GM18861 (cell line): ENCODE results near the gene TMEM140.
"Not testable (repeated sequence)": the region's sequence is repeated elsewhere in the genome, so short reads cannot be mapped to it uniquely, and the experiment has no call there.

Experiments used
- ATAC-seq: cut with Tn5 transposase; IDR thresholded peaks from one replicate; pipeline ENCODE4 v1.9.1; 2021; ENCODE audit not compliant: unreplicated experiment

Gene TMEM140

DNA sequence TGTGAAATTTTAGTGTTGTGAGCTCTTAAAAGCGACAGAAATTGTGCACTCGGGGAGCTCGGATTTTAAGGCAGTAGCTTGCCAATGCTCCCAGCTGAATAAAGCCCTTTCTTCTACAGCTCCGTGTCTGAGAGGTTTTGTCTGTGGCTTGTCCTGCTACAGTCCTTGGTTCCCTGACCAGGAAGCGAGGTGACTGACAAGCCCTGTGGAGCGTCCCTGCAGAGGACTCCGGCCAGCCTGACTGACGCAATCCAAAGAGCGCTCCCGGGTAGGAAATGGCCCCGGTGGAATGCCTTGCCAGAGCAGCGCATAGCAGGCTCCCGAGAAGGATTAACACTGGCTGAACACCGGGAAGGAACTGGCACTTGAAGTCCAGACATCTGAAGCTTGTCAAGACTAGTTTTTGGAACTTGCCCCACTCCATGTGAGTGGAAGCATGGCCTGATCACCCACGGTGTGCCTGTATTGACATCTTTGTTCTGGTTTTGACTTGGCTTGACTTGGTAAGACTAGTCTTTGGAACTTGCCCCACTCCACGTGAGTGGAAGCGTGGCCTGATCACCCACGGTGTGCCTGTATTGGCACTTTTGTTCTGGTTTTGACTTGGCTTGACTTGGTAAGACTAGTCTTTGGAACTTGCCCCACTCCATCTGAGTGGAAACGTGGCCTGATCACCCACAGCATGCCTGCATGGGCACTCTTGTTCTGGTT lies 23.9 kb downstream of the TMEM140 start:
- not testable (repeated sequence) for ATAC-seq

DNA sequence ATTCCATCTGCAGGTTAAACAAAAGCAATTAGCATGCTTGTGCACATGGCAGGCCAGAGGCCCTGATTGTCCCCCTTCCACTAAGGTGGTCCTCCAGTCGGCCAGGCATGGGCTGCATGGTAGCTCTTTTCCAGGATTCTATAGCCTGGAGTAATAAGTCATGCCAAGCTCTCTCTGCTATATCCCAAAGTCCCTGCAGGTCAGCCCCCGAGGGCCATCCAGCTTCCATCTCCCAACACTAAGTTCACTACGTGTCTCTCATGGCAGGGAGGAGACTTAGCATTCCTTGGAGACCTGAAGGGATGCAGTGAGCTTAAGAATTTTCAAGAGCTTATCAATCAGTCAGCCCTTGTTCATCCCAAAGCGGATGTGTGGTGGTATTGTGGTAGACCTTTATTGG lies 26.0 kb downstream of the TMEM140 start:
- not testable (repeated sequence) for ATAC-seq

DNA sequence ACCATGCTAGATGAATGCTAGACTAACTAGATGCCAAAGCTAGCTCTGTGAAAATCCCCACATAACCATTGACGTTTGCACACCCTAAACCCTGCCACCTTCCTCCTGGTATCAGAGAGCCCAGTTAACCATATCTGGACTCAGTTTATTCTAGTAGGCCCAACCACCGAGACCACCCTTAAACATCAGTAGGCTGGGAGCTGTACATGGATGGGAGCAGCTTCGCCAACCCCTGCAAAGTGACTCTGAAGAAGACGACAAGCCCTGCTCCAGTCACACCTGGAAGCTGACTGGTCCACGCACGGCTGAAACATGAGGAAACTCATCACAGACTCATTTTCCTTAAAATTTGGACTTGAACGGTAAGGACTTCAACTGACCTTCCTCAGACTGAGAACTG lies 27.1 kb downstream of the TMEM140 start:
- no peak for ATAC-seq

DNA sequence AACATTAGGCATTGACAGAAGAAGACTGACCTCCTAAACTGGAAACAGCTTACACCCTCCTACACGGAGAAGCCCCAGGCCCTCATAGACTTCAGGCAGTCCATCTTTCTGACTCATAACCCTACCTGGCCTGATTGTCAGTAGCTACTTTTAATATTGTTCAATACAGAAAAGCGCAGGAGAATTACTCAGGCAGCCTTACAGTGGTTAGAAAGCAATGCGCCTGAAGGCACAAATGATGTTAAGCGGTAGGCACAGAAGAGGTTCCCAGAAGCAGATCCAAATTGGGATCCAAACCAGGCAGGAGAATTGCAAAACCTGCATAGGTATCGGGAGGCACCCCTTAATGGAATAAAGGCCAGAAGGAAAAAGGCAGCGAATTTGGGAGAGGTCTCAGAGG lies 28.1 kb downstream of the TMEM140 start:
- ATAC-seq, result no peak

DNA sequence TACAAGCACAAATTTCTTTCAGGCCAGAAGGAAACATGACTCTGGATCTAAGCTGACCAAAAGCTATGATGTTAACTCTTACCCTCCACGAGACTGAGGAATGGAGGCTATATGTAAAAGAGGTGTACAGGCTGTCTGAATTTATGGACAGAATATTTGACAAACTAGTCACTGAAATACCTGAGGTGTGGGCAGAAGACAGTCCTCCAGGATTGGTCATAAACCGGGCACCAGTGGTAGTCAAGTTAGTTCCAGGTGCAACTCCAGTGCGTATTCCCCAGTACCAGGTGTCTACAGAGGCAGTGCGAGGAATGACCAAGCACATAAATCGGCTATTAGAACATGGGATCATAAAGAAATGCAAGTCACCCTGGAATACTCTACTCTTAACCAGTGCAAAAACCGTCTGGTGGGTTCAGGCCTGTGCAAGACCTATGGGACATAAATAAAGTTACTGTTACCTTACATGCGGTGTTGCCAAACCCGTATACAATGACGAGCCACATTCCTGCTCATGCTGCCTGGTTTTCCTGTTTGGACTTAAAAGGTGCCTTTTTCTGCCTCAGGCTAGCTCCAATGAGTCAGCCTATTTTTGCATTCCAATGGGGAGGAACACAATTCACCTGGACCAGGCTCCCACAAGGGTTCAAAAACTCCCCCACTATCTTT lies 29.3 kb downstream of the TMEM140 start:
- ATAC-seq, result no peak

DNA sequence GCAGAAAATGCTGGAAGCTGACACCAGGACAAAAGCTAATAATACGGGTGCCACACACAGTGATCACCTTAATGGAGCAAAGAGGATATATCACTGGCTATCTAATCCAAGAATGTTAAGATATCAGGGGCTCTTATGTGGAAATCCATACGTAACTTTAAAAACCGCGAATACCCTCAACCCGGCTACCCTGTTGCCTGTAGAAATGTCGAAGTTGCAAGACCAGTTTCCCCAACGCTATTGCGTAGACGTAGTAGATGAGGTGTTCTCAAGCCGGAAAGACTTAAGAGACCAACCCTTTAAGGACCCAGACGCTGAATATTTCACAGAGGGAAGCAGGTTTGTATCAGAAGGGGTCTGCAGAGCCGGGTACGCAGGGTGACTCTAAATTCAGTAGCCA lies 30.5 kb downstream of the TMEM140 start:
- no peak for ATAC-seq

DNA sequence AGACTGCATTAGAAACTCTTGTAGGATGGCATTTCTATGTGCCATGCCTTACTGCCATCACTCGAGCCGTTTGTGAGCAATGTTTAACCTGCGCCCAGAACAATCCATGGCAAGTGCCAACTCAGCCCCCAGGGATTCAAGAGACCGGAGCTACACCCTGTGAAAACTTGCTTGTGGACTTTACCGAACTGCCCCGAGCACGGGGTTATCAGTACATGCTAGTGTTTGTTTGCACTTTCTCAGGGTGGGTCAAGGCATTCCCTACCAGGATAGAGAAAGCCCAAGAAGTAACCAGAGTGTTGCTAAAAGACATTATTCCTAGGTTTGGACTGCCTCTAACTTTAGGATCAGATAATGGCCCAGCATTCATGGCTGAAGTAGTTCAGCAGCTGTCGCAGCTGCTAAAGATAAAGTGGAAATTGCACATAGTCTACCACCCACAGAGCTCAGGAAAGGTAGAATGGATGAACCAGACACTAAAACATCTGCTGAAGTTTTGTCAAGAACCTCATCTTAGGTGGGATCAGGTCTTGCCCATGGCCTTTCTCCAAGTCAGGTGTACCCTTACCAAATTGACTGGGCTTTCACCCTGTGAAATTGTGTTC lies 31.6 kb downstream of the TMEM140 start:
- no peak for ATAC-seq

DNA sequence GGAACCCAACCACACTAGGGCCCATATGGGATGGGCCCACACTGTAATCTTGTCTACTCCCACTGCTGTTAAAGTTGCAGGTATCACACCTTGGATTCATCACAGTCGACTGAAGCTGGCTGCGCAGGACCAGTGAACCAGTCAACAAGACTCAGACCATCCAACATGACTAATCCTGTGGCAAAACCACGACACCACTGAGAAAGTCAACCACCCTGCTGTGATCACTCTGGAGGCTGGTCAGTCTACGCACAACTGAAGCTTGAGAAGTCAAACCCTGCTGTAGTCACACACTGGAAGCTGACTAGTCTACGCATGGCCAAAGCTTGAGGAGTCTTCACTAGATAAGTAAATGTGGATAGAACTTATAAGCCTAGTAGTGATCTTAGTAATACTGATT lies 32.2 kb downstream of the TMEM140 start:
- ATAC-seq, result no peak

DNA sequence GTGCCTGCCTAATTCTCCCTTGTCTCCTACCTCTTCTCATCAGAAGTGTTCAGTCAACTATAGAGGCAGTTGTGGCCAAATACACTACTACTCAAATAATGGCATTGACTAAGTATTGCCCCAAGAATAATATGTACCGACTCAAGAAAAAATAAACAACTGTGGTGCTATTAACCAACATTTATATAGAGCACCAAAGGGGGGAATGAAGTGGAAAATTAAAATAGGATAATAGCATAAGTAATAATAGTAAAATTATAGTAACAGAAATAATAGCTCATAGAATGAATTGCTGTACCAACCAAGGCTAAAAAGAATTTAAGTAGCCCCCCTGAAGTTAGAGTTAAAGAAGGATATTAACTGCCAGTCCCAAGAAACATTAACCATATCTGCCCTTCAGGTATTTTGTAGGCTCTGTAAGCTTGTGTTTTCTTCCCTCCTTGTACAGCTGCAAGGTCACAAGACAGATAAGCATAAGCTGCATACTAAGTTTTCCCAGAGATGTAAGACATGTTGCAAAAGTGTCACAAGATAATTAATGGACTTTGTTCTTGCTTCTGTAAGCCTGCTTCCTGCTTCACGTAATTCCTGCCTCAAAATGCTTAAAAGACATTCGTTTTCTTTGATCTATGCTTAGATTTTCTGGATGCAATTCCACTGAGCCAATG lies 33.5 kb downstream of the TMEM140 start:
- ATAC-seq, result no peak

DNA sequence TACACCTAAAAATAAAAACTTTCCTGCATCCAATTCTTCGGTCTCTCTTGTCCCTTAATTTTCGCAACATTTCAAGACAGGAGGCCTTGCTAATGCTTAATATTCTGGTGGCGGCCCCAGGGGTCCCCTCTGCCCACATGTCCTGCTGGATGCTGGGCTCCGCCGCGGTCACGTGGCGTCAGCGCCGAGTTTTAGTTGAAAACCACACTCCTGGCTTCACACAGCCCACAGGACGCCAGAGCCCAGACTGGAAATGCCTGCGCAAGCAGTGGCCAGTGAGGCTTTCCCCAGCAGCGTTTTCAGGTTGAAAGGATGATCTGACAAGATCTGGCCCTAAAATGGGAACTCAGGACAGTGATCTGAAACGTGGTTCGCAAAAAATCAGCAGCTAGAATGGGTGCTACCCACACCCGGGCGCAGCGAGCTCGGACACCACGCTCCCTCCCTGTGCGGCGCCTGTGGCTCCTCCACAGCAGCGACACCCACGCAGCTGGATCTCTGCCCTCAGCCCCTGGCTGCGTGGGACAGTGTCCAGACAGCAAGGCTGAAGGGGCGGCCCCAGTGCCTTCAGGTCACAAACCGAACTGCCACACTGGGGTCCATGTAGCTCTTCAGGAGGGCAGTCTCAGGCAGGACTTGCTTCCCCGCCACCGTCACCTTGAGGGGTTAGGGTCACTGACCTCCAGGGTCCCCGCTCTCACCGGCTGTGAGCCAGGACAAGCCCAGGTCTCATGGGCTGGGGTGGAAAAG lies 34.2 kb downstream of the TMEM140 start:
- ATAC-seq, result no peak

DNA sequence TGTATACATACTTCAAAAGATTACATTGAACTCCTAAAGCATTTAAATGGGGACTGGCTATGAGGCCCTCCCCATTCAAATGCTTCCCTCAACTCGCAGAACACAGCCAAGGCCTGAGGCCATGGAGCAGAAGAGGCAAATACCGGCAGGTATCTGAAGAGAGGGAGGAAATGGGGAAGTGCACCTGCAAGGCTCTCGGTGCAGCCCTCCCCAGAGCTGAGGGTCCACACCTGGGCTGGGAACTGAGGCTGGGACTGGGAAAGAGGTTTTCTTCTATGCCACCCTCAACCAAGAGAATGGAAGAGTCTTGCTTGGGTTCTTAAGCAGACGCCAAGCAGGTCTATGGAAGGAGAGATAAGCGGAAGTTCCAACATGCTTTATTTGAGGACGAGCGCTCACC lies 35.6 kb downstream of the TMEM140 start:
- ATAC-seq, result no peak

DNA sequence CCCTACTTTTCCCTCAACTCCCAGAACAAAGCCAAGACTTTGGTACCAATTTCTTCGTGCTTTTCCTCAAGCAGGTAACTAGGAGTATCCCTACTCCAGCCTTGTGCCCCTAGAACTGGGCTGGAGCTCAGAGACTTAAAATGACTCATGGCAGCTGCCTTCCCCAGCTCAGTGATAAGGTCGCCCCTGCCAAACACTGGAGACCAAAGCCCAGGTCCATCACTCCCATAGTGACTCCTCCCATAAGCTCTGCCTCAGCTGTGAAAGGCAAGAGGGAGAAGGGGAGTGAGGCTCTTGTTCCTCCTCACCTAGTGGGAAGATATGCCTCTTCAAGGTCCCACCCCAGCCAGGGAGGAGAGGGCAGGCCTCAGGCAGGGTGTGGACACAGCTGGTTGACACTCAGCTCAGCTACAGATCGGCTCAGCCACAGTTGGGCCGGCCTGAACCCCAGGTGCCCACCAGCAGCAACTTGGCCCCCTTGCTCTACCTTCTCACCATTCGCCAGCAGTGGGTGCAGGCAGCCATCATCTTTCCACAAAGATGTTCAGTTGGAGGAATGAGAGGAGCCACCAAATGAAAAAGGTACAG lies 36.5 kb downstream of the TMEM140 start:
- ATAC-seq, result no peak

DNA sequence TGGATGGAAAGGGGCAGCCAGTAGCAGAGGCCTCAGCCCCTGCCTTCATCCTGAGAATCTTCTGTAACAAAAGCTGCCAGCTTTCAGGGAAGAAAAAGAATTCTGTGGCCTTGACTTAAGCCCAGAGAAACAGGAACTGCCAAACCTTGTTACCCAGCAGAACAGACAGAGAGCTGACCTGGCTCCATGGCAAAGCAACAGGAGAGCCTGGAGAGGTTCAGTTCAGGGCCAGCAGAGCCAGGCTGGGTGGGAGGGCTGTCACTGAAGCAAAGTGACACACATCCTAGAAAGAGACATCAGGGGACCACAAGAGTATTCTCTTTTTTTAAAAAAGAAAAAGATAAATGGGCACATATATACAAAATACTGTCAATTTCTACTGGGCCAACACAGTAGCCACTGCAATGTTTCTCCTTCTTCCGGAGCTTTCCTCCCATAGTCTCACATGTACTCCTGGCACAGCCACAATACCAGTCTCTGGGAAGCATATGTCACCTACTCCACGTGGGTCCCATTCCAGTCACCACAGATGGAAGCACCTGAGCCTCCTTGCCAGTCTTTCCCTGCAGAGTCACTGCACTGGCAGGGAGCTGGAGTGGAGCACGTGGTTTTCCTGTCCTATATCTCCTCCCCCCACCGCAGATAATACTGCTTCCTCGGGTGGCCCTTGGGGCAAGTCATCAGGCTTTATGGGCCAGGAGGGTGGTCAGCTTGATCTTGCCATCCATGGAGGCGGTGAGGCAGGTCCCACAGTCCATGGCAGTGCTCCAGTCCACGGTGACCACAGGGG lies 37.8 kb downstream of the TMEM140 start:
- no peak for ATAC-seq

DNA sequence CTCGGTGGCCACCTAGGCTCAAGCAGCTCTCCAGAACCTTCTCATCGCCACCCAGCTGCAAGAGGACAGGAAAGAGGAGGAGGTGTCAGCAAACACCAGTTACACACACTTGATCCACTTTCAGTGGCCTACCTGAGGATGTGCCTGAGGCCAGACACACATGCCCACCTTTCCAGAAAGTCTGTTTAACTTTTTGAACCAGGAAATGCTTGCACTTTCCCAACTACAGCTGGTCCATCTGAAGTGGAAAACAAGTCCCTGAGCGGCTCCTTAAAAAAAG lies 38.3 kb downstream of the TMEM140 start:
- ATAC-seq, result no peak

DNA sequence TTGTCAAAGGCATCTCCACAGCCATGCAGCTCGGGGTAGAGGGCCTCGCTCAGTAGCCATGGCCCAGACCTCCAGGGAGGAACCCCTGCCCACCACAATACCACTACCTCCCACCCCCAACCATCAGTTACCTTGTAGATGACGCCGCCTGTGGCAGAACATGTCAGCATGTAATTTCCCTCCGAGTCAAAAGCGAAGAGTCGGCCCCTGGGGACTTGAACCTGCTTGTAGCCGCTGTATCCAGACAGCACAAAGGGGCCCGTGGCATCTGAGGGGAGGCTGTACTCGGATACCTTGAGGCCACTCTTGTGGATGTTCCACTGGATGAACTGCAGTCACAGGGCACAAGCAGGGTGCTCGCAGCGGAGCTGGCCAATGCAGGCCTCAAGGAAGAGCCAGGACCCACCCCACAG lies 39.0 kb downstream of the TMEM140 start:
- ATAC-seq, result peak; percentile 69

DNA sequence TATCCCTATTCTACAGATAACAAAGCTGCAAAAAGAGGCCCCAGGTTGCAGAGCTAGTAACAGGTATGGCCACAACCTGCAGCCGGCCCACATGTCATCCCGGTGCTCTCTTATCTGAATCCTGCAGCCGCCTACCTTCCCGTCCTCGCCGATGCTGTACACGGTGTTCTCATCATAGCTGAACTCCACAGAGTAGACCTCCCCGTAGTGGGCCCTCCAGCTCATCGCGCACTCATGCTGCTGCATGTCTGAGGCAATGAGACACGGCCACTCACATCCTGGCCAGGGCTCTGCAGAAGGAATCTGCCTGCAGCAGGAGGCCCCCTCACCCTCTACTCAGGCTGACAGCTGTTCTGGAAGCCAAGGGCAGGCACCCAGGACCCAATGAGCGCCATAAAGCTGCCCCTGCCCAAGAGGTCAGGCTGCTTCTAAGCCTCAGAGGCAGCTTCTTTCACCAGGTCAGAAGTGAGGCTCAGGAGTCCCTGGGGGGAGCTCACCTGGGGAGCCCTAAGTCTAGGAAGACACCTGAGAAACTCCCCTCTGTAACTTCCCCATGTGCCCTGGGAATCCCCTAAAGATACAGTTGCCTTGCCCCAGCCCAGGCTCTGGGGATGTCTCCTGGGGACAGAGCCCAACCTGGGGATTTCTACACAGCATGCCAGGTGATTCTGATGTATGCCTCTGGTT lies 40.6 kb downstream of the TMEM140 start:
- ATAC-seq, result peak; percentile 31

DNA sequence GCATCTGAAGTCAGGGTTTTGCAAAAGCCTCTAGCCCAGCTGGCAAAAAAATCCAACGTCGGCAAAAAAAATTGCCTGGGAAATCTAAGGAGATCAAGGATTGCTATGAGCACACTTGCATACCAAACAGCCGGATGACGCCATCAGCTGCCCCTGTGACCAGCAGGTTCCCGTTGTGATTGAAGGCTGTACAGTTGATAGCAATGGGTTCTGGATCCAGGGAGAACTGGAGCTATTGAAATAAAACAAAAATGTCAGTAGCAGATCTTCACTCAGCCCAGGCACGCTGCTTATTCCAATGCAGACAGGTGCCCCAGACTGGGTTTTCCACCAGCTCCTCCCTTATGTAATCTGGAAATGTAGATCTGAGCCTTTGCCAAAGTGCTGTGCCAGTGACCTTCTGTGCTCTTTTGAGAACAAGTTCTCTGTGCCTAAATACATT lies 41.4 kb downstream of the TMEM140 start:
- no peak for ATAC-seq

DNA sequence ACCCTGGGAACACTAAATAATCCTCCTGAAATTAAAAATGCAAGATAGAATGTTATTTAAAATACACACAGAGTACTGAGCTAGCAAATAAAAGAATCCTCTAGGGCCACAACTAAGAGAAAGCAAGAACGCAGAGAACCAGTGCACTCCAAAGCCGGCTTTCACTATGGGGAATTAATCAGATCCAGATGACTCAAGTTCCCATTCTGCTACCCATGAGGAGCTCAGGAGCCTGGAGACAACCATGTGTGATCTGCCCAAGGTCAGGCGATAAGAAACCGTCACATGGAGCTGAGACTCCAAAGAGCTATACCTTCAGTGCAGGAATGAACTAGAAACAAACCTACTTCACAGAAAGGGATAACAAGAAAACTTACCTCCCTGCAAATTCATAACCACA lies 42.1 kb downstream of the TMEM140 start:
- no peak for ATAC-seq

DNA sequence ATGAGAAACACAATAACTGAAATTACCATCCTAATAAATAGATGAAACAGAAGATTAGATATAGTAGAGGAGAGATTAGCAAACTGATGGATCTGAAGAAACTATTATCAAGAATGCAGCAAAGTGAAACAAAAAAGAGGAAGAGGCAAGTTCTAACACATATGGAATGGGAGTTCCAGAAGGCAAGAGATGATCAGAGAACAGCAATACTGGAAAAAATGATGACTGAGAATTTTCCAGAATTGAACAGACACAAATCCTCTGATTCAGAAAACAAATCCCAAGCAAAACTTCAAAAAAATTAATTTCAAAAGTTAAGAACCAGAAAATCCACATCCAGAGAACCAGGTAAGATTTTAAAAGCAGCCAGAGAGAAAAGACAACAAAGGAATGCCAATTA lies 42.8 kb downstream of the TMEM140 start:
- no peak for ATAC-seq
